SK-N-SH (cell line): Measurements from ENCODE around the gene CENPP.

Experiments used
- CHD2 ChIP-seq: fragments of 150-350 bp; IDR thresholded peaks from 2 replicates; pipeline ENCODE4 v1.6.1; 2018; ENCODE audit warnings: low read length; ENCODE audit not compliant: partially characterized antibody
- ELF1 ChIP-seq: IDR thresholded peaks from 2 replicates; pipeline ENCODE4 v1.4.0; 2012
- FOXM1 ChIP-seq: IDR thresholded peaks from 2 replicates; pipeline ENCODE4 v1.4.0; 2012; ENCODE audit warnings: low read depth, mild to moderate bottlenecking
- GABPA ChIP-seq: IDR thresholded peaks from 2 replicates; pipeline ENCODE4 v1.4.0; 2012; ENCODE audit warnings: low read depth, mild to moderate bottlenecking
- JUND ChIP-seq: IDR thresholded peaks from 2 replicates; pipeline ENCODE4 v1.4.0; 2012
- POLR2AphosphoS5 ChIP-seq: IDR thresholded peaks from 2 replicates; pipeline ENCODE4 v1.6.1; 2012; ENCODE audit warnings: low read depth, low read length
- RAD21 ChIP-seq: IDR thresholded peaks from 2 replicates; pipeline ENCODE4 v1.6.1; 2012; ENCODE audit warnings: mild to moderate bottlenecking, low read length
- REST ChIP-seq: IDR thresholded peaks from 2 replicates; pipeline ENCODE4 v1.6.1; 2012; ENCODE audit warnings: mild to moderate bottlenecking, low read depth, low read length, moderate library complexity
- TAF1 ChIP-seq: IDR thresholded peaks from 2 replicates; pipeline ENCODE4 v1.6.1; 2012; ENCODE audit warnings: low read depth, mild to moderate bottlenecking, low read length, moderate library complexity, borderline replicate concordance
- TF ChIP-seq, protein P1 (sequence below): fragments of 200-600 bp; sonication (generic); IDR thresholded peaks from 2 replicates; pipeline ENCODE4 v1.6.1; 2017; ENCODE audit warnings: antibody characterized with exemption, mild to moderate bottlenecking, moderate library complexity
- TF ChIP-seq, protein P2 (sequence below): IDR thresholded peaks from 2 replicates; pipeline ENCODE4 v1.4.0; 2012; ENCODE audit warnings: low read depth, borderline replicate concordance

DNA sequence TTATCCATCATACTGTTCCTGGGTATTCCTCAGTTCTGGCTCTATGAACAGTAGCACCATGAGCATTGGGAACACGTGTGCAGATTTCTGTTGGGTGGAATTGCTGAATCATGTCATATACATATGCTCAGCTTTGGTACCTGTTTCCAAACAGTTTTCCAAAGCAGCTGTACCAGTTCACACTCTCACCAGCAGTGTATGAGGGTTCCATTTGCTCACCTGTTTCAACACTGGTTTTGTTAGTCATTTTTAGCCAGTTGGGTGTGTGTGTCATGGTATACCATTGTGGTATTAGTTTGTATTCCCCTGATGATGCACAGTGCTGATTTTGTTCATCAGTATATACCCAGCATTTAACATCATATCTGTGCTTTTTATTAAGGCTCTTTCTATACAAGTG lies 266.8 kb downstream of the CENPP start:
- TF ChIP-seq, protein P1, sequence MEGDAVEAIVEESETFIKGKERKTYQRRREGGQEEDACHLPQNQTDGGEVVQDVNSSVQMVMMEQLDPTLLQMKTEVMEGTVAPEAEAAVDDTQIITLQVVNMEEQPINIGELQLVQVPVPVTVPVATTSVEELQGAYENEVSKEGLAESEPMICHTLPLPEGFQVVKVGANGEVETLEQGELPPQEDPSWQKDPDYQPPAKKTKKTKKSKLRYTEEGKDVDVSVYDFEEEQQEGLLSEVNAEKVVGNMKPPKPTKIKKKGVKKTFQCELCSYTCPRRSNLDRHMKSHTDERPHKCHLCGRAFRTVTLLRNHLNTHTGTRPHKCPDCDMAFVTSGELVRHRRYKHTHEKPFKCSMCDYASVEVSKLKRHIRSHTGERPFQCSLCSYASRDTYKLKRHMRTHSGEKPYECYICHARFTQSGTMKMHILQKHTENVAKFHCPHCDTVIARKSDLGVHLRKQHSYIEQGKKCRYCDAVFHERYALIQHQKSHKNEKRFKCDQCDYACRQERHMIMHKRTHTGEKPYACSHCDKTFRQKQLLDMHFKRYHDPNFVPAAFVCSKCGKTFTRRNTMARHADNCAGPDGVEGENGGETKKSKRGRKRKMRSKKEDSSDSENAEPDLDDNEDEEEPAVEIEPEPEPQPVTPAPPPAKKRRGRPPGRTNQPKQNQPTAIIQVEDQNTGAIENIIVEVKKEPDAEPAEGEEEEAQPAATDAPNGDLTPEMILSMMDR: no peak
- TF ChIP-seq POLR2AphosphoS5 (no peak), GABPA (no peak), REST (no peak), RAD21 (no peak), CHD2 (no peak), ELF1 (no peak), TAF1 (no peak), FOXM1 (no peak), JUND (no peak)
- TF ChIP-seq, protein P2, sequence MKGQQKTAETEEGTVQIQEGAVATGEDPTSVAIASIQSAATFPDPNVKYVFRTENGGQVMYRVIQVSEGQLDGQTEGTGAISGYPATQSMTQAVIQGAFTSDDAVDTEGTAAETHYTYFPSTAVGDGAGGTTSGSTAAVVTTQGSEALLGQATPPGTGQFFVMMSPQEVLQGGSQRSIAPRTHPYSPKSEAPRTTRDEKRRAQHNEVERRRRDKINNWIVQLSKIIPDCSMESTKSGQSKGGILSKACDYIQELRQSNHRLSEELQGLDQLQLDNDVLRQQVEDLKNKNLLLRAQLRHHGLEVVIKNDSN: no peak
